GM19328 (cell line): ENCODE results near the gene NR4A2.

Experiments
- ATAC-seq: cut with Tn5 transposase; IDR thresholded peaks from one replicate; pipeline ENCODE4 v1.9.1; 2021; ENCODE audit warnings: mild to moderate bottlenecking, moderate library complexity; ENCODE audit not compliant: unreplicated experiment

Gene NR4A2

GRCh38 chr2:156340804-156341451 is 8.4 kb upstream of the NR4A2 start:
- no peak for ATAC-seq

GRCh38 chr2:156340377-156340776 is 7.9 kb upstream of the NR4A2 start:
- no peak for ATAC-seq

GRCh38 chr2:156339865-156340264 is 7.3 kb upstream of the NR4A2 start:
- ATAC-seq: no peak

- no peak for ATAC-seq
Measured at GRCh38 chr2:156339110-156339847, 6.8 kb upstream of the NR4A2 start.

GRCh38 chr2:156338578-156338977 is 6.1 kb upstream of the NR4A2 start:
- no peak for ATAC-seq

- ATAC-seq: no peak
Measured at GRCh38 chr2:156334496-156335478, 2.3 kb upstream of the NR4A2 start.

GRCh38 chr2:156333951-156334495 is 1.5 kb upstream of the NR4A2 start:
- ATAC-seq: peak; percentile 34

- ATAC-seq: peak; percentile 15
Measured at GRCh38 chr2:156333274-156333950, 891 bp upstream of the NR4A2 start.

- ATAC-seq: peak; percentile 5
Measured at GRCh38 chr2:156332284-156332533, 312 bp downstream of the NR4A2 start.

GRCh38 chr2:156331572-156332283 is 793 bp downstream of the NR4A2 start:
- no peak for ATAC-seq

- no peak for ATAC-seq
Measured at GRCh38 chr2:156329927-156330726, 2.4 kb downstream of the NR4A2 start.

GRCh38 chr2:156329031-156329926 is 3.2 kb downstream of the NR4A2 start:
- ATAC-seq: no peak

- ATAC-seq: no peak
Measured at GRCh38 chr2:156327835-156328695, 4.5 kb downstream of the NR4A2 start.

GRCh38 chr2:156326526-156327095 is 5.9 kb downstream of the NR4A2 start:
- ATAC-seq: no peak

- no peak for ATAC-seq
Measured at GRCh38 chr2:156325688-156326525, 6.6 kb downstream of the NR4A2 start.

GRCh38 chr2:156323754-156324153 is 8.8 kb downstream of the NR4A2 start:
- no peak for ATAC-seq
